ENCODE data around the gene TICAM2.
"Not testable (repeated sequence)": the region's sequence is repeated elsewhere in the genome, so short reads cannot be mapped to it uniquely, and the experiment has no call there.

Gene TICAM2, protein sequence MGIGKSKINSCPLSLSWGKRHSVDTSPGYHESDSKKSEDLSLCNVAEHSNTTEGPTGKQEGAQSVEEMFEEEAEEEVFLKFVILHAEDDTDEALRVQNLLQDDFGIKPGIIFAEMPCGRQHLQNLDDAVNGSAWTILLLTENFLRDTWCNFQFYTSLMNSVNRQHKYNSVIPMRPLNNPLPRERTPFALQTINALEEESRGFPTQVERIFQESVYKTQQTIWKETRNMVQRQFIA

DNA sequence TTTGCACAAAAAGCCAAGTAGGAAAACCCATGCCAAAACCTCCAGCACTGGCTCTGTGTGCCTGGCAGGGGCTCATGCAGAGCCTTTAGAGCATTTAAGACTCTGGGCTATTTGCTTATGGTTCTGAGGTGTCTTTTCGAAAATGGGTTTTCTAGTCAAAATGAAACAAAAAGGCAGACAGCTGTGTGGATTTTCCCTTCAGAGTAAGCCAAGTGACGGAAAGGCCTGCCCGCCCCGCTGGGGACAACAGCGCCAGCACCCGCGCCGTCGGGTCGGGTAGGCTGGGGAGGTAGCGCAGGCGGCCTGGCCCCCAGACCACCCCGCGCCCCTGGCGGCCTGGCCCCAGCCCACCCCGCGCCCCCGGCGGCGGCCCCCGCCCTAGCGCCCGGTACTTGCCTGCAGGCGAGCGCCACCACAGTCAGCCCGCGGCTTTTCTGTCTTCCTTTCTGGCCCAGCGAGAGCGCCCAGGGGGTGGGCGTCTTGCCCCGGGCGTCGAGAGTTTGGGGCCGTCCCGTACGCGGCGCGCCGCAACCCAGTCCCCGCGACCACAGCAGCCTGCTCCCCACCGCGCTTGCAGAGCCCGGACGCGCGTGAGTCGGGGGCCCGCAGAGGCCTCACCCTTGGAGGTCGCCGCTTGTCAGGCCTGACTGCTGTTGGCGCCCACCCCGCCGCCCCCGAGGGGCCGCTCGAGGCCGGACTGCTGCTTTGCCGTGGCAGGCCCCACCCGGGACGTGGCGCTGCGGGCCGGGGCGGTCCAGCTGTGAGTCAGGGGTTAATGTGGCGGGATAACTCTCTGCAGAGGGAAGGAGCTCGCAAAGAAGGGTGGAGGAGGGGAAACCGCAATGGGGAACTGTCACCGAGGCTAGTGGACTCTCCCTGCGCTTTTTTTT lies at the start of gene TICAM2:
TICAM2 (minus strand) TSS at position 779 of the 890 bp plus-strand sequence. CDS start 21,223 bp downstream, outside the sequence.
- FAIRE-seq = no peak
- TF ChIP-seq POLR2A (IDR thresholded peaks at IDR 0.05; ENCODE audit: low read depth, low read length) = peak; percentile 57
- peak; percentile 65 for DNase-seq (ENCODE audit: insufficient read length, low spot score)

DNA sequence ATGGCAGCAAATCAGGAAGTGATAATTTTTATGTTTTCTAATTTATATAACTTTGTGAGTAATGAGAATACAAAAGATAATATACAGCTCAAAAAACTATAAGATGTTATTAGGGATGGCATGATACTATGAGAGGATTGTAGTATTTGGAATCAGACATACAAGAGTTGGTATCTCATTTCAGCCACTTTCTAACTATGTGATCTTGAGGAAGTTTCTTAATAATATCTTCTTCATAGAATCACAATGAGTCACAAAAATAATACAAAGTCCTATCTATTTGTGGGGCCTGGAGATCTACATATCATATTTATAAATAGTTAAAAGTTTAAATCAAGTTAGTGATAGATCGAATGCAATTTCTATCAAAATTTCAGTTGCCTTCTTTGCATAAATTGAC lies 47.3 kb upstream of the TICAM2 start:
- DNase-seq (ENCODE audit: insufficient read length, low spot score) (no peak), FAIRE-seq (no peak)
- TF ChIP-seq POLR2A (IDR thresholded peaks at IDR 0.05; ENCODE audit: low read depth, low read length) = no peak

DNA sequence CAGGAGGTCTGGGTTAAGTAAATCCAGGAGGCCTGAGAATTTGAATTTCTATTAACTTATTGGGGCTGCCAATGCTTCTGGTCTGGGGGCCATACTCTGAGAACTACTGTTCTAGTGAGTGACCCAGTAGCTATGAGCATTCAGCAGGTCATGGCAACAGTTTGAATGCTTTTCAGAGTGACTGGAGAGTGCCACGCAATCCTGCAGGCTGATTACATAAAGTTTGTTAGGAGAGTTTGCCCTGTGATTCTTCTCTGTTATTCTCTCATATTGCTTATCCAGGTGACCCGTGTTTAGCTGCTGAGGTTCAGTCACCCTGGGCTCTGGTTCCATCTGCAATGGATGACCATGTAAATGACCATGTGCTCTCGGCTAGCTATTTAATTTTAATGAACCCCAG lies 45.8 kb upstream of the TICAM2 start:
- TF ChIP-seq POLR2A (IDR thresholded peaks at IDR 0.05; ENCODE audit: low read depth, low read length) = no peak
- DNase-seq (ENCODE audit: insufficient read length, low spot score) = no peak
- no peak for FAIRE-seq

DNA sequence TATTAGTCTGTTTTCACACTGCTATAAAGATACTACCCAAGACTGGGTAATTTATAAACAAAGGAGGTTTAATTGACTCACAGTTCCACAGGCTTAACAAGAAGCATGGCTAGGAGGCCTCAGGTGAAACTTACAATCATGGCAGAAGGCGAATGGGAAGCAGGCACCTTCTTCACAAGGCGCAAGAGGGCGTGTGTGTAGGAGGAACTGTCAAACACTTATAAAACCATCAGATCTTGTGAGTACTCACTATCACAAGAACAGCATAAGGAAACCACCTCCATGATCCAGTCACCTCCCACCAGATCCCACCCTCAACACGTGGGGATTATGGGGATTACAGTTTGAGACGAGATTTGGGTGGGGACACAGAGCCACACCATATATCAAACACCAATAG lies 43.1 kb upstream of the TICAM2 start:
- DNase-seq (ENCODE audit: insufficient read length, low spot score); FAIRE-seq: not testable (repeated sequence)

DNA sequence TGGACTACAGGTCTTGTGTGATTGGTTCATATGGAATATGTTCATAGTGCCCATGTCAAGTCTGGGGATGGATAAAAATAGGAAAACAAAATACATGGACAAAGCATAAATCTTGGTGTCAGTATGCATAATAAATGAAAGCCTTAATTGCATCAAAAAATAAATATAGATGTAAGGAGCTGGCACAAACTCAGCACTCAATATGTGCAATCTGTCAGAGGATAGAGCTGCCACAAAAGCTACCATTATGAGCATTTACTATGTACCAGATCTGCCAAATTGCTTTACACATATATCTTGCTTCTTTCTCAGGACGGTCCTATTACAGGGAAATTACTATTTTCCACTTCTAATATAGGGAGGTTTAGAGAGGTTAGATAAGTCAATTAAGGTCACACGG lies 41.8 kb upstream of the TICAM2 start:
- no peak for FAIRE-seq
- DNase-seq (ENCODE audit: insufficient read length, low spot score) = no peak
- TF ChIP-seq POLR2A (IDR thresholded peaks at IDR 0.05; ENCODE audit: low read depth, low read length) = no peak

DNA sequence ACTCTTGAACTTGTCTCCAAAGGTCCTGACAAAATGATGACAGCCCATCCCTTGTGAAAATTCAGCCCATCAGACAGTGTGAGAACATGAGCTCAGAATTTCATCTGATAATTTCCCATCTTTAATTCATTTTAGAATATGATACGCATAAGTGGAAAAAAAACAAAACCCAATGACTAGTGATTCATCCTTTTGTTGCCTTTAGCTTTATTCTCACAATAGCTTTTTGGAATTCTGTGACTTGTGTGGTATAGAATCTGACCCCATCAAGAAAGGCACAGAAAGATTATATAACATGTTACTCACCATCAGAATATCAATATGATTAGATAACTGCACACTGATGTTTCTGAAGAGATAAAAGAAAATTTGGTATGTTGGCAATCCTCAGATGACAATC lies 39.7 kb upstream of the TICAM2 start:
- TF ChIP-seq POLR2A (IDR thresholded peaks at IDR 0.05; ENCODE audit: low read depth, low read length) = no peak
- FAIRE-seq (no peak), DNase-seq (ENCODE audit: insufficient read length, low spot score) (no peak)

DNA sequence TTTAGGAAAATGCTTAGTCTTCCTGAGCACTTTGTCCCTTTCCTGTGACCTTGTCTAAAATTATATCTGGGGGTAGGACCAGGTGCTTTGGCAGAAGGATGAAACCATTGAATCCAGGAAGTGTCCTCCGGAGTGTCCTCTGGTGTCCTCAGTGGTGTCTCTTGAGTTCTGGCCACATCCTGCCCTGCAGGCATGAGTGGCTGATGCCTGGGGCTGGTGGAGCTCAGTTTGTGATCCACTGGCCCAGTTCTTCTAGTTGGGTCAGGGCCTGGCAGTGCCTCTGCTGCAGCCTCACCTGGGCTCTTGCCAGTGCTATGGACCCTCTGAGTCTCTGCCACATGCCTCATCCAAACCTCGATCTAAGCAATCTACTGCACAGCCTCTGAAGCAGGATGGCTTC lies 38.0 kb upstream of the TICAM2 start:
- no peak for FAIRE-seq
- no peak for DNase-seq (ENCODE audit: insufficient read length, low spot score)
- no peak for TF ChIP-seq POLR2A (IDR thresholded peaks at IDR 0.05; ENCODE audit: low read depth, low read length)

DNA sequence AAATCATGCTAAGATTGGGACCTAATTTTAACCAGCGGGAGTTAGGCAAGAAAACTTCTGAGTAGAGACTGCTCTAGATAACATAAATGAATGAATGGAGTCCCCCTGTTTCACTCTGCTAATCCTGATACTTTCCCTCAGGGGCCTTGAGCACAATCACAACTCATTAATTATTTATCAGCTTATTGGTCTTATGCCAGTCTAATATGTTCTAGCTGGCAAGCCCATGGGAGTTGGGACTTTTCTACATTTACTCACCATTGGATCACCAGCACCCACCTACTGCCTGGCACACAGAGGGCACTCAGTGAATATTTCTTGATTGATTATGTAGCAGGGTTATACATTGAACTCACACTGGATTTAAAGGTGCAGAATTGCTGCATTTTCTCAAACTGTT lies 37.1 kb upstream of the TICAM2 start:
- no peak for TF ChIP-seq POLR2A (IDR thresholded peaks at IDR 0.05; ENCODE audit: low read depth, low read length)
- no peak for DNase-seq (ENCODE audit: insufficient read length, low spot score)
- no peak for FAIRE-seq

DNA sequence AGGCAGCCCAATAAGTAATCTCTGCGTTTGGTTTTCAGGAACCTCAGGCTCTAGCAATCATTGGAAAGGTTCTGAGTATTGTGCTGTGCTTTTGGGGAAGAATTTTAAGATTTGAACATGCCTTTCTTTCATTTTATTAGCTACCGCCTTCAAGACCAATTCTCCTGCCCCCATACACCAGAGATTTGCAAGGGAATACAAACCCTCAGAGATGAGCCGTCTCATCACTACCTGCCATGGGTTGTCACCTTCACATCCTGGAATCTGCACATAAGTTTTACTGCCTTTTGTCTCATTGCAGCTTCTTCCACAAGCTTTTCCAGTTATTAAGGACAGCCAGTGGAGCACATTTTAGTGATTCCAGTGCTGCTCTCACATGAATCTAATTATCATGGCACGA lies 35.2 kb upstream of the TICAM2 start:
- TF ChIP-seq POLR2A (IDR thresholded peaks at IDR 0.05; ENCODE audit: low read depth, low read length) = no peak
- DNase-seq (ENCODE audit: insufficient read length, low spot score) = no peak
- FAIRE-seq = no peak

DNA sequence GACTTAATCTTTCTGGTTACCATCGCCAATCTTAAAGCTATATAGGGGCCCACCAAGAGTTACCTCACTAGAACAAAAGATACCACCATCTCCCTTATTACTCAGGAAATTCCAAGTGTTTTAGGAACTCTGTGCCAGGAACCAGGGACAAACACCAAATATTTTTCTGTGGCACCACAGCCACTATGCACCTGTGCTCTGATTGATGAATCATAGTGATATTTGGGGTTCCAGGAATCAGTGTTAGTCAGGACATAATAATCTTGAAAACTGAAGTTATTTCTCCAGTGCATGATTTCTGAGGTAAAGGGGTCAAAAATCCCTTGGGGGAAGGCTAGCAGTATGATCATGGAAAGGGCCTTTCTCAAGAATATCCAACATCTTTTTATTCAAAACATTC lies 33.7 kb upstream of the TICAM2 start:
- DNase-seq (ENCODE audit: insufficient read length, low spot score) (no peak), FAIRE-seq (no peak)
- TF ChIP-seq POLR2A (IDR thresholded peaks at IDR 0.05; ENCODE audit: low read depth, low read length) = no peak

DNA sequence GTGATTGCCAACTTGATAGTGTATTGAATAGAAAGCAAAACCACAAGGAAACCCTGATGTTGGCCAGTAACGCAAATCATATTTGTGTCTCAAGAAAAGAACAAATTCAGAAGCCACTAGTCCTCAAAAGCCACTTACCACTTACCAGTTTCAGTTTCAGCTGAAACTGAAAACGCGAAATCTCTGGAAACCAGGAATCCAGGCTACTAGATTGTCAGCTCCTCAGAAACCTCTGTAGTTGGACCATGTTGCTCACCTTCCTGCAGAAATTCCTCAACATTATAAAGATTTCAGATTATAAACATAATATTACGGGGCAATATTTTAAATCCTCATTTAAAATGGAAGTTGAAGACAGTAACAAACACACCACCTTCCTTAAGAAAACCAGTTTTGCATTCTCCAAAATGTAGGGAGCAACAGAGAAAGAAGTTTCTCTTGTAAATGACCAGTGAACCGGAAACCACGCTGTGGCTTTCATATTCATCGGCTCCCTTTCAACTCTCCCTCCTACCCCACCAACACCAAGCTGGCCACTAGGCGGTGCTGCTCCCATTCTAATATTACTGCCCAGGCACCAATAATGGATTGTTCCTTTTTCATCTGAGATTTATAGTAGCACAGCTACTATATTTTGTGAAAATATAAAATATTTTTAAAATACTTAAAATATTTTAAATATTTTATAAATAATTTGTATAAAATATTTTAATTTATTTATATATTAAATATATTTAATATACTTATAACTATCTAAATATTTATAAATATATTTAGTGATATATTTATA lies 32.3 kb upstream of the TICAM2 start:
- FAIRE-seq (peak; percentile 81), DNase-seq (ENCODE audit: insufficient read length, low spot score) (peak; percentile 66)

DNA sequence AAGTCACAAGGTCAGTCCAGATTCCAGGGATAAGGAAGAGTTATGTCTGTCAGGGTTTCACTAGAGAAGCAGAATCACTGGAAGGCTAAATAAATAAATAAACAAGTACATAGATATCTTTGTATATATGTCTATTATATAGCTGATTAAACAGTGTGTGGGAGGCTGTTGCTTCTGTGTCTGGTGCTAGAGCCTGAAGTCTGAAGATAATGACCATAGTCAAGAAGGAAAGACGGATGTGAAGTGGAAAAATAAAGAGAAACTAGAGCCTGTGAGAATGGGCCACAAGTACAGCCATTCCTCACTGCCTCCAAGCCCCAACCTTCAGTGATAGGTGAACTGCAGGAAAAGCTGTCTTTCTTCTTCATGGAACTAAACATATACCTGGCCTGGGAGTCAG lies 27.6 kb upstream of the TICAM2 start:
- DNase-seq (ENCODE audit: insufficient read length, low spot score) (no peak), FAIRE-seq (no peak)
- no peak for TF ChIP-seq POLR2A (IDR thresholded peaks at IDR 0.05; ENCODE audit: low read depth, low read length)

More for the DNA sequence above, 32.3 kb upstream of the TICAM2 start:
- TF ChIP-seq POLR2A (IDR thresholded peaks at IDR 0.05; ENCODE audit: low read depth, low read length) = no peak

DNA sequence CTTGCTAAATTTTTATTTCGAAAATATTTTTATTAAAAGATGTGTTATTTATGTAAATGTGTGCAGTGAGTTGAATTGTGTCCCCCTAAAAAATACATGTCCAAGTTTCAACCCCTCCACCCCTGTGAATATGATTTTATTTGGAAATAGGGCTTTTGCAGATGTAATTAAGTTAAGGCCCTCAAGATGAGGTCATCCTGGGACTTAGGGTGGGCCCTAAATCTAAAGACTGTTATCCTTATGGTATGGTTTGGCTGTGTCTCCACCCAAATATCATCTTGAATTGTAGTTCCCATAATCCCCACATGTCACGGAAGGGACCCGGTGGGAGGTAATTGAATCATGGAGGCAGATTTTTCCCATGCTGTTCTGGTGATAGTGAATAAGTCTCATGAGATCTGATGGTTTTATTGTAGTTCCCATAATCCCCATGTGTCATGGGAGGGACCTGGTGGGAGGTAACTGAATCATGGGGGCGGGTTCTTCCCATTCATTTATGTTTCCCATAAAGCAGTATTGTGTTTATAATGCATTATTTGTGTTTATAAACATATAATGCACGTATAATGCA lies 25.1 kb upstream of the TICAM2 start:
- no peak for FAIRE-seq
- DNase-seq (ENCODE audit: insufficient read length, low spot score) = no peak
- no peak for TF ChIP-seq POLR2A (IDR thresholded peaks at IDR 0.05; ENCODE audit: low read depth, low read length)

DNA sequence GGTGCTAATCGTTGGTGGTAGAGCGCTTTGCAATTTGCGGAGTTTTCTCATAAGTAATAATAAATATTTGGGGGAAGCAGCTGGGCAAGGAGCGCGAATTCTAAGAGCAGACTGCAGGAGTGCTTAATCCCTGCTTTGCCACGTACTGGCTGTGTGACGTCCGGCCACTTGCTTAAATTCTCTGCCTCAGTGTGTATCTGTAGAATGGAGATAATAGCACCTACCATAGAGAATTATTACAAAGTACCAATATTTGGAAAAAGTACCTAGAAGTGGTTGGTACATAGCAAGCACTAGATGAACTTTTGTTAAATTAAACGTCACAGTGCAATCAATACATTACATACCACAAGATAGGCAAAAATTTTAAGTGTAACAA lies 24.2 kb upstream of the TICAM2 start:
- peak; percentile 12 for DNase-seq (ENCODE audit: insufficient read length, low spot score)
- no peak for TF ChIP-seq POLR2A (IDR thresholded peaks at IDR 0.05; ENCODE audit: low read depth, low read length)
- FAIRE-seq = no peak

Data from H54 (cell line).